Caki2 (cell line): Measurements from ENCODE around the gene PRRX1. TPM values are rescaled to one million over a fixed set of nuclear protein-coding genes. Genes with fewer than 3 reads are reported as not detected.

Experiments used
- total RNA-seq: library from RNA; depleted of rRNA; stranded (reverse); fragments of >200 nt; shearing (Covaris generic); gene quantifications from 2 replicates; pipeline ENCODE4 v1.2.3, GENCODE V29; 2014; ENCODE audit warnings: low replicate concordance; rRNA removed

PRRX1 gene
- total RNA-seq, 1 experiment from 2014 or later, result not detected

Other genes with a start within 250 kb of the PRRX1 start
- 6.2 and 12.6 TPM in 2 replicates for gene GORAB, start 132.0 kb upstream of the PRRX1 start, total RNA-seq